K562 (cell line): ENCODE data around the gene MTARC2. TPM values are rescaled to one million over a fixed set of nuclear protein-coding genes. Genes with fewer than 3 reads are reported as not detected.

Source experiments
- ATAC-seq: fragments of 200-7000 bp; cut with Tn5 transposase; 3 replicates; pipeline ENCODE4 v1.9.1; 2020; ENCODE audit warnings: moderate library complexity
- BruUV-seq: library from RNA; stranded (reverse); fragments of 400-500 nt; replicated peaks from 2 replicates; lab custom pipeline; 2021; lab: Mats Ljungman, UMichigan
- CTCF ChIA-PET: fragments of 300-600 bp; formaldehyde crosslinking; extraction: SDS; loops from one replicate; lab custom pipeline; 2021; ENCODE audit warnings: low intra/inter-chr PET ratio; lab: Yijun Ruan, JAX
- POLR2A ChIA-PET: fragments of 300-600, 350-650 bp; sonication (Branson Sonifier 250); formaldehyde crosslinking; extraction: SDS; loops from one replicate; lab custom pipeline; 2021; ENCODE audit warnings: antibody characterized with exemption, inconsistent platforms; lab: Yijun Ruan, JAX
- DNase-seq, 4 experiments: peaks; one replicate each; pipeline versions ENCODE4 v3.0.0 to v3.0.0-alpha.2; 2011 to 2018; ENCODE audit warnings: low spot score in 3 of 4, mixed read lengths in 3 of 4; ENCODE audit errors: extremely low read depth in 1 of 4
- FAIRE-seq: peaks from 2 replicates; lab custom pipeline; 2011; peaks lifted over from hg19 to GRCh38; lab: Jason Lieb, UNC
- H2AFZ ChIP-seq: 2 replicates; pipeline ENCODE4 v1.6.0; 2011; ENCODE audit warnings: low read depth, low read length, control low read depth, inconsistent platforms
- H3K27ac ChIP-seq: fragments of 200-600 bp; 3 replicates; pipeline ENCODE4 v1.8.0; 2011; ENCODE audit warnings: low read depth, mild to moderate bottlenecking, control low read depth, inconsistent platforms, low read length, moderate library complexity, mixed read lengths; ENCODE audit errors: extremely low read depth
- H3K27me3 ChIP-seq, 2 experiments: fragments of 300-600 bp in 1 of 2; 2 replicates in 1 of 2; 3 replicates in 1 of 2; pipeline versions ENCODE4 v1.6.0 to v1.8.0; 2011; ENCODE audit warnings: inconsistent platforms in 2 of 2, low read length in 2 of 2, mild to moderate bottlenecking in 1 of 2, mixed read lengths in 1 of 2, moderate library complexity in 1 of 2; ENCODE audit not compliant: control insufficient read depth in 2 of 2, insufficient read depth in 2 of 2
- H3K36me3 ChIP-seq: fragments of 300-600 bp; 3 replicates; pipeline ENCODE4 v1.8.0; 2011; ENCODE audit warnings: mild to moderate bottlenecking, low read length, inconsistent platforms; ENCODE audit not compliant: control insufficient read depth, insufficient read depth
- H3K4me1 ChIP-seq, 2 experiments: fragments of 200-600 bp in 1 of 2; replicated peaks in 1 of 2; 2 replicates in 1 of 2; 3 replicates in 1 of 2; pipeline versions ENCODE4 v1.5.1 to v1.8.0; 2011; ENCODE audit warnings: inconsistent platforms in 2 of 2, low read length in 2 of 2, mild to moderate bottlenecking in 1 of 2, mixed read lengths in 1 of 2, moderate library complexity in 1 of 2; ENCODE audit not compliant: control insufficient read depth in 2 of 2, insufficient read depth in 2 of 2
- H3K4me2 ChIP-seq: 2 replicates; pipeline ENCODE4 v1.6.1; 2011; ENCODE audit warnings: low read length, control low read depth, inconsistent platforms, mixed read lengths; ENCODE audit not compliant: insufficient read depth
- H3K4me3 ChIP-seq: fragments of 200-600 bp; sonication (generic), shearing (Covaris generic); 2 replicates; pipeline ENCODE4 v1.5.1; 2016; ENCODE audit warnings: control low read depth, inconsistent platforms
- H3K79me2 ChIP-seq: fragments of 200-600 bp; 3 replicates; pipeline ENCODE4 v1.8.0; 2011; ENCODE audit warnings: low read length, inconsistent platforms; ENCODE audit not compliant: control insufficient read depth, insufficient read depth
- H3K9ac ChIP-seq, 2 experiments: 2 replicates each; pipeline versions ENCODE4 v1.6.0 to v1.6.1; 2011; ENCODE audit warnings: low read depth in 2 of 2, low read length in 2 of 2, control low read depth in 1 of 2, inconsistent platforms in 1 of 2, mild to moderate bottlenecking in 1 of 2, mixed read lengths in 1 of 2; ENCODE audit not compliant: insufficient read depth in 1 of 2
- H3K9me1 ChIP-seq: one replicate; pipeline ENCODE4 v1.6.0; 2011; ENCODE audit warnings: inconsistent platforms, mild to moderate bottlenecking, low read length, moderate library complexity; ENCODE audit not compliant: control insufficient read depth, insufficient read depth
- H3K9me3 ChIP-seq: replicated peaks from 2 replicates; pipeline ENCODE4 v1.5.1; 2011; ENCODE audit warnings: low read depth, low read length, inconsistent platforms; ENCODE audit not compliant: control insufficient read depth, insufficient read depth
- H4K20me1 ChIP-seq: replicated peaks from 2 replicates; pipeline ENCODE4 v1.6.1; 2011; ENCODE audit warnings: low read length, inconsistent platforms, mixed read lengths; ENCODE audit not compliant: control insufficient read depth, insufficient read depth
- ETV5 ChIP-seq: sonication (generic); formaldehyde crosslinking; IDR thresholded peaks from 2 replicates; pipeline ENCODE4 v1.4.0; 2020; ENCODE audit warnings: low read depth, mild to moderate bottlenecking, missing genetic modification reagents
- JUND ChIP-seq, 2 experiments: IDR thresholded peaks; 2 replicates in 1 of 2; 3 replicates in 1 of 2; pipeline ENCODE4 v1.6.1; 2011; ENCODE audit warnings: borderline replicate concordance in 2 of 2, low read depth in 2 of 2, low read length in 2 of 2, improper control_type of control experiment in 1 of 2, missing biosample characterization in 1 of 2, missing genetic modification characterization in 1 of 2, missing genetic modification reagents in 1 of 2
- LCOR ChIP-seq: sonication (generic); formaldehyde crosslinking; IDR thresholded peaks from 2 replicates; pipeline ENCODE4 v1.8.0; 2022; ENCODE audit warnings: mild to moderate bottlenecking, missing genetic modification reagents
- NFIX ChIP-seq: fragments of 250-450 bp; sonication (Bioruptor Pico); IDR thresholded peaks from 2 replicates; pipeline ENCODE4 v1.4.0; 2020; ENCODE audit warnings: low read depth, mild to moderate bottlenecking, moderate library complexity
- NFXL1 ChIP-seq: fragments of 450-650 bp; formaldehyde crosslinking; IDR thresholded peaks from 2 replicates; pipeline ENCODE4 v1.4.0; 2021; ENCODE audit warnings: mild to moderate bottlenecking
- PCBP2 ChIP-seq: fragments of 200-400 bp; formaldehyde crosslinking; IDR thresholded peaks from 2 replicates; pipeline ENCODE4 v1.6.1; 2018; ENCODE audit warnings: low read length, low read depth, mild to moderate bottlenecking, moderate library complexity; ENCODE audit not compliant: poor library complexity, severe bottlenecking
- POLR3G ChIP-seq: IDR thresholded peaks from 2 replicates; pipeline ENCODE4 v1.6.1; 2011; ENCODE audit not compliant: insufficient read length, insufficient replicate concordance; ENCODE audit errors: extremely low read depth
- SLC30A9 ChIP-seq: fragments of 250-450 bp; sonication (Bioruptor Pico); IDR thresholded peaks from 2 replicates; pipeline ENCODE4 v1.8.0; 2022; ENCODE audit warnings: mild to moderate bottlenecking, moderate library complexity
- TAL1 ChIP-seq: fragments of 450-650 bp; IDR thresholded peaks from 2 replicates; pipeline ENCODE4 v1.6.1; 2016; ENCODE audit warnings: mild to moderate bottlenecking
- ZKSCAN1 ChIP-seq: fragments of 150-350 bp; IDR thresholded peaks from 2 replicates; pipeline ENCODE4 v1.6.1; 2016; ENCODE audit warnings: low read depth, low read length
- ZNF583 ChIP-seq: fragments of 250-450 bp; sonication (Bioruptor Pico); IDR thresholded peaks from 2 replicates; pipeline ENCODE4 v1.4.0; 2020
- WGBS: fragments of 100-300 bp; shearing (Covaris generic); methylation state at CpG from one replicate; pipeline ENCODE4 v1.1.6; 2016; ENCODE audit warnings: low coverage, mixed read lengths; ENCODE audit not compliant: insufficient coverage; ENCODE audit errors: missing lambda C conversion rate; 5-methylcytosine and 5-hydroxymethylcytosine counted together
- in situ Hi-C: fragments of 300-500 bp; cut with MboI; formaldehyde crosslinking; loops from 4 replicates; pipeline ENCODE4 v1.15.0; 2018; ENCODE audit warnings: inconsistent platforms, mixed read lengths
- intact Hi-C: fragments of 100-400 bp; cut with micrococcal nuclease; formaldehyde crosslinking; loops from 2 replicates; pipeline ENCODE4 v1.14.2; 2022
- polyA plus RNA-seq, 8 experiments: library from polyadenylated mRNA; depleted of rRNA in 4 of 8; stranded (reverse) in 5 of 8; unstranded in 3 of 8; fragments of >200 nt; fragmentation: Nextera tagmentation in 2 of 8; fragmentation: Illumina TruSeq in 1 of 8; extraction: Ambion mirVana in 2 of 8; extraction: Trizol in 1 of 8; gene quantifications; 2 replicates each; pipeline versions ENCODE4 v1.2.1 to v1.2.3, GENCODE V29; 2011 to 2014; ENCODE audit warnings: inconsistent platforms in 1 of 8, missing spikeins in 1 of 8
- total RNA-seq, 7 experiments: library from RNA; depleted of rRNA in 6 of 7; stranded (reverse); fragments of >200 nt in 6 of 7; fragmentation: Illumina TruSeq in 2 of 7; extraction: Trizol in 2 of 7; gene quantifications; 2 replicates each; pipeline versions ENCODE4 v1.2.1 to v1.2.3, GENCODE V29; 2011 to 2021; ENCODE audit warnings: low replicate concordance in 1 of 7
- TF ChIP-seq, protein P1 (sequence below): sonication (generic); formaldehyde crosslinking; IDR thresholded peaks from 2 replicates; pipeline ENCODE4 v1.8.0; 2022; ENCODE audit warnings: mild to moderate bottlenecking, missing genetic modification reagents, borderline replicate concordance
- TF ChIP-seq, protein P2 (sequence below): sonication (generic); formaldehyde crosslinking; IDR thresholded peaks from 2 replicates; pipeline ENCODE4 v1.8.1; 2023; ENCODE audit warnings: mild to moderate bottlenecking, missing genetic modification reagents, moderate library complexity
- TF ChIP-seq, protein P3 (sequence below): fragments of 250-450 bp; sonication (Bioruptor Pico); IDR thresholded peaks from 2 replicates; pipeline ENCODE4 v1.4.0; 2020; ENCODE audit warnings: borderline replicate concordance

Gene MTARC2
- total and polyA plus RNA-seq, 9 of the 15 experiments (the other 6 are each of a cell fraction or from before 2014, with no cell fraction given) = 0.03 to 0.35 TPM; not detected in 7

DNA sequence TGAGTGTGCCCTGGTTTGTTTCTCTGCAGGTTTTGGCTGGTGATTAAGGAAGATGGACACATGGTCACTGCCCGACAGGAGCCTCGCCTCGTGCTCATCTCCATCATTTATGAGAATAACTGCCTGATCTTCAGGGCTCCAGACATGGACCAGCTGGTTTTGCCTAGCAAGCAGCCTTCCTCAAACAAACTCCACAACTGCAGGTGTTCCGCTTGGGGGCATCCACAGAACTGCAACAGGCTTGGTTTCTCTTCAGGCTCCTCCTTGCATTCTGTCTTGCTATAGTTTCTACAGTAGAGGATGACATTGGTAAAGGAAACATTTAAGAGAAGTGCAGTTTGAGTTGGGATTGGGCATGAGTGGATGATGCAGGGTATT lies 6.8 kb downstream of the MTARC2 start:
- no peak overlapping the region for H3K4me2 ChIP-seq
- ATAC-seq = no peak
- DNase-seq = no peak
- POLR2A ChIA-PET = interaction anchor here (0.5 to 0.9 kb wide), 2 partner anchors 9 to 61 kb away, joined by 3 to 4 read pairs; no protein-coding TSS in a partner anchor
- no peaks in the 10 kb centered on the region for H3K36me3 ChIP-seq
- H3K9ac ChIP-seq = no peak overlapping the region
- in situ Hi-C loops = no loop called here
- peaks cover 5 to 30% of the 10 kb centered on the region in 2 experiments; a peak in 2 of 5 replicates for H3K27me3 ChIP-seq
- 0% methylated on average over 4 of the region's 4 CpGs for WGBS
- BruUV-seq = no TSS peak
- intact Hi-C loops = no loop called here
- CTCF ChIA-PET = no interaction called here
- H3K27ac ChIP-seq = no peak overlapping the region
- FAIRE-seq = no peak
- no peaks in the 10 kb centered on the region for H3K9me1 ChIP-seq
- H3K4me1 ChIP-seq = no peaks in the 10 kb centered on the region
- H2AFZ ChIP-seq = no peak overlapping the region
- no peaks in the 10 kb centered on the region for H3K79me2 ChIP-seq
- no peaks in the 10 kb centered on the region for H4K20me1 ChIP-seq
- H3K4me3 ChIP-seq = no peak overlapping the region
- no peaks in the 10 kb centered on the region for H3K9me3 ChIP-seq
- TF ChIP-seq, protein P1, sequence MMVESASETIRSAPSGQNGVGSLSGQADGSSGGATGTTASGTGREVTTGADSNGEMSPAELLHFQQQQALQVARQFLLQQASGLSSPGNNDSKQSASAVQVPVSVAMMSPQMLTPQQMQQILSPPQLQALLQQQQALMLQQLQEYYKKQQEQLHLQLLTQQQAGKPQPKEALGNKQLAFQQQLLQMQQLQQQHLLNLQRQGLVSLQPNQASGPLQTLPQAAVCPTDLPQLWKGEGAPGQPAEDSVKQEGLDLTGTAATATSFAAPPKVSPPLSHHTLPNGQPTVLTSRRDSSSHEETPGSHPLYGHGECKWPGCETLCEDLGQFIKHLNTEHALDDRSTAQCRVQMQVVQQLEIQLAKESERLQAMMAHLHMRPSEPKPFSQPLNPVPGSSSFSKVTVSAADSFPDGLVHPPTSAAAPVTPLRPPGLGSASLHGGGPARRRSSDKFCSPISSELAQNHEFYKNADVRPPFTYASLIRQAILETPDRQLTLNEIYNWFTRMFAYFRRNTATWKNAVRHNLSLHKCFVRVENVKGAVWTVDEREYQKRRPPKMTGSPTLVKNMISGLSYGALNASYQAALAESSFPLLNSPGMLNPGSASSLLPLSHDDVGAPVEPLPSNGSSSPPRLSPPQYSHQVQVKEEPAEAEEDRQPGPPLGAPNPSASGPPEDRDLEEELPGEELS (CRISPR knock-in tag) = no peak
- TF ChIP-seq NFXL1 (CRISPR knock-in tag) = no peak
- no peak for TF ChIP-seq PCBP2
- TF ChIP-seq, protein P2, sequence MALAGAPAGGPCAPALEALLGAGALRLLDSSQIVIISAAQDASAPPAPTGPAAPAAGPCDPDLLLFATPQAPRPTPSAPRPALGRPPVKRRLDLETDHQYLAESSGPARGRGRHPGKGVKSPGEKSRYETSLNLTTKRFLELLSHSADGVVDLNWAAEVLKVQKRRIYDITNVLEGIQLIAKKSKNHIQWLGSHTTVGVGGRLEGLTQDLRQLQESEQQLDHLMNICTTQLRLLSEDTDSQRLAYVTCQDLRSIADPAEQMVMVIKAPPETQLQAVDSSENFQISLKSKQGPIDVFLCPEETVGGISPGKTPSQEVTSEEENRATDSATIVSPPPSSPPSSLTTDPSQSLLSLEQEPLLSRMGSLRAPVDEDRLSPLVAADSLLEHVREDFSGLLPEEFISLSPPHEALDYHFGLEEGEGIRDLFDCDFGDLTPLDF = no peak
- no peak for TF ChIP-seq ZNF583 (CRISPR knock-in tag)
- TF ChIP-seq, protein P3, sequence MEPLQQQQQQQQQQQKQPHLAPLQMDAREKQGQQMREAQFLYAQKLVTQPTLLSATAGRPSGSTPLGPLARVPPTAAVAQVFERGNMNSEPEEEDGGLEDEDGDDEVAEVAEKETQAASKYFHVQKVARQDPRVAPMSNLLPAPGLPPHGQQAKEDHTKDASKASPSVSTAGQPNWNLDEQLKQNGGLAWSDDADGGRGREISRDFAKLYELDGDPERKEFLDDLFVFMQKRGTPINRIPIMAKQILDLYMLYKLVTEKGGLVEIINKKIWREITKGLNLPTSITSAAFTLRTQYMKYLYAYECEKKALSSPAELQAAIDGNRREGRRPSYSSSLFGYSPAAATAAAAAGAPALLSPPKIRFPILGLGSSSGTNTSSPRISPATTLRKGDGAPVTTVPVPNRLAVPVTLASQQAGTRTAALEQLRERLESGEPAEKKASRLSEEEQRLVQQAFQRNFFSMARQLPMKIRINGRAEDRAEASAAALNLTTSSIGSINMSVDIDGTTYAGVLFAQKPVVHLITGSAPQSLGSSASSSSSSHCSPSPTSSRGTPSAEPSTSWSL (CRISPR knock-in tag) = no peak
- no peak for TF ChIP-seq ETV5 (CRISPR knock-in tag)
- no peak for TF ChIP-seq TAL1
- no peak for TF ChIP-seq ZKSCAN1
- no peak for TF ChIP-seq SLC30A9 (CRISPR knock-in tag)
- no peak for TF ChIP-seq LCOR (CRISPR knock-in tag)
- TF ChIP-seq POLR3G = no peak
- TF ChIP-seq NFIX (CRISPR knock-in tag) = no peak
- TF ChIP-seq JUND (IDR thresholded peaks at IDR 0.05; ENCODE audit: borderline replicate concordance, low read depth, low read length) = no peak
- no peak for TF ChIP-seq JUND (tag; IDR thresholded peaks at IDR 0.05; ENCODE audit: borderline replicate concordance, low read depth, low read length)
